SHP77 treated with DMSO at 0.1 percent for 48 hours (cell line): ENCODE data around the gene SCAF8.
A peak's percentile ranks its signal among the peaks of the same experiment; 100 is the strongest.

ENCODE experiments used
- DNase-seq: peaks from one replicate; lab custom pipeline; 2025; lab: John Stamatoyannopoulos, UW

Gene SCAF8

DNA sequence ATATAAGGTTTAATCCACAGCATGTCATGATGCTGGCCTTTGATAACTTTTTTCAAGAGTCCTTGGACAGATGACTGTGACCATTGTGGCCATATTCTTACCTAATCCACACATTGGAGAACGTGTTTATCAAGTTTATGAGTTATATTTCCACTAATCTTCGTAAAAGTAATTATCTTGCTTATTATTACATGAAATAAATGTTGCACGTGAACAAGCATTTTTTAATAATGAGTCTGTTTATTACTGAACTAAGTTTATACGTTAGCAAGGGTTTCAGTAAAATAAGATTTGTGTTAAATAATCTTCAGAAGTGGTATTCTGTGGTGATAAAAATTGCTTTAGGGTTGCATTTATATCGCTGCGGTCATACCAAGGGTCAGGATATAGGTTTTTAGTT lies 107.1 kb downstream of the SCAF8 start:
- DNase-seq, result no peak

DNA sequence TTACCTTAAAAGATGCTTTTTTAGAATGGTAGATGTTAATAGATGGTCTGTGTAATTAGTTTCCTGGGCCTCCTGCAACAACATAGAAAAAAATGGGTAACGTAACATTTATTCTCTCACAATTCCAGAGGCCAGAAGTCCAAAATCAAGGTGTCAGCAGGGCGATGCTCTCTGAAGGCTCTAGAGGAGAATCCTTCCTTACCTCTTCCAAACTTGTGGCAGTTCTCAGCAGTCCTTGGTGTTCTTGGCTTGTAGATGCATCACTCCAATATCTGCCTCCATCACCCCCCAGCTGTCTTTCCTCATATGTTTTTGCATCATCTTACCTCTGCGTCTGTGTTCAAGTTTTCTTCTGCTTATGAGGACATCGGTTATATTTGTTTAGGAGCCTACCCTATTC lies 107.9 kb downstream of the SCAF8 start:
- DNase-seq, result no peak

- no peak for DNase-seq
These were observed 109.6 kb downstream of the SCAF8 start for GRCh38 chr6:154842833-154843232.

DNA sequence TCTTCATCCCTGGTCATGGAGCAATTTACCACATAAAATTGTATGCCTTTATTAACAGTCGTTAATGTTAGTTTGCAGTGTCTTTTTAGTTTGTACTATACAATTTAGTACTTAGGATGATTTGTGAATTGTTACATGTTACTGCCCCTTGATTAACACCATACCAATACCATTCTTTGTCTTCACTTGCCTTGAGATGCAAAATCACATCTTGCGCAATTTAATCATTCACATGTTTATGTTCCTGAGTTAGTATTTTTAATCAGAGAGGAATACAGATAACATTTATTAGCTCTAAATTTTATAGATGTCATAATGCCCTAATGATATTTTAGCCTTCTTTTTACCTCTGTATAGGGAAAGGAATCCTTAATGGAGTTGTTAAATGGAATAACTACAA lies 114.1 kb downstream of the SCAF8 start:
- no peak for DNase-seq

DNA sequence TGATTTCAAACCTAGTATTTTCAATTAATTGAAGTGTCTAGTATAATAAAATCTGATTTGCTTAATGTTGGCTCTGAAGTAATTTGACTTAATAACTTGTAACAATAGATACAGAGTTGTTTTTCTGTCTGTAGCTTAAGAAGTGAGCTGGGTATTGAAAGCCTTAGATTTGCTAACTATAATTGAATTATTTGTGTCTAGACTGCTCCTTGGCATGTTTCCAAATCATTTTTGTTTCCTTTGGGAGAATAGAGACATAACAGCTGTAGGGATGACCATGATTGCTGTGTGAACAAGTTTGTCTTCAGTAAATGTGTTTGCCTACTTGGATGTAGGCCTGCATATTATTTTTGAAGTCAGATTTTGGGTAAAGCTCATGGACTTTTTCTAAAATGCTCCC lies 115.4 kb downstream of the SCAF8 start:
- DNase-seq, result no peak

DNA sequence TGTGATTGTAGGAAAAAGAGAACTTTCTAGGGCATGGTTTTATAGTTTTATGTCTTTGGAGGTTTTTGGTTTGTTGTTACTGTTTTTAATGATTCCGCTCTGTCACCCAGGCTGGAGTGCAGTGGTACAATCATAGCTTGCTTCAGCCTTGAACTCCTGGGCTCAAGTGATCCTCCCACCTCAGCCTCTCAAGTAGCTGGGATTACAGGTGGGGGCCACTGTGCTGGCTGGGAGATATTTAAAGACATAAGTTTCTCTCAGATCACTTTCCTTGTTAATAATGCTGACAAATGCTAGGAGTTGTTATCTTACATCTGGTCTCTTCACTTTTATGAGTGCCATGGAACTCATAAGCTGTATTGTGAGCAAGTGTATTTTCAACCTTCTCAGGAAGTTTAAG lies 116.3 kb downstream of the SCAF8 start:
- DNase-seq, result no peak

GRCh38 chr6:154852687-154853086 lies 119.5 kb downstream of the SCAF8 start:
- no peak for DNase-seq

- no peak for DNase-seq
These were observed 124.3 kb downstream of the SCAF8 start for GRCh38 chr6:154857529-154857928.

DNA sequence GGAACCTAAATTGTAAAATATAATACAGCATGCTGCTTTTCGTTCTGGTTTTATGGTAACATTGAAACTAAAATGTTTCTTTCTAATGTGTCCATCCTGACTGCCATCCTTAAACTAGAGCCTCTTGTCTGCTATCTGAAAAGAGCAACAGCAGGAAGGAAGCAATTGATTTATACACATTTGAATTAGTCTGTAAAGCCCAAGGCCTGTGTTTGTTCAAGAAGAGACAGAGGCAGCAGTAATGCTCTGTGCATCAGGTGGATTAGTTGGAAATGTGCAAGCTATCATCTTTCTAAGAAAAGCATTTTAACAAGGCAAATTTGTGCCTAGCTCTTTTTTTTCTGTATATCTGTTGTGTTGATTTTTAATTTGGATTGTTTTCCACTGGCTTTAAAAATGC lies 128.6 kb downstream of the SCAF8 start:
- DNase-seq, result no peak

- DNase-seq, result no peak
These were observed 129.3 kb downstream of the SCAF8 start for GRCh38 chr6:154862536-154862935.

DNA sequence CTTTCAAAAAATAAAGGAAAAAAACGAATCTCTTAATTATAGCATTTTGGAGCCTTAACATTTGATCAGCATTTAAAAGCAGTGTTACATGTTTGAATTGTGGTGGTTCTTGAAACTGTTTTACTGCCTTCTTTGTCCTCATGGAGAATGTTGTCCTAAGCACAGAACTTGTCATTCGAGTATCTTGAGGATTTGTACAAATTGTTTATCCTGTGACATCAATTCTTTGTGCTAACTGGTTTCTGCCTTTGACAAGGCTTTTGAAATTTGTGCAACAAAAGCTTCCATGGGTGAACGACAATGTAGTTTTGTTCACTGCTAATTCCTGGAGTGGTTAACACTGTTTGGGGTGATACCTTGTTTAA lies 130.8 kb downstream of the SCAF8 start:
- DNase-seq, result no peak

DNA sequence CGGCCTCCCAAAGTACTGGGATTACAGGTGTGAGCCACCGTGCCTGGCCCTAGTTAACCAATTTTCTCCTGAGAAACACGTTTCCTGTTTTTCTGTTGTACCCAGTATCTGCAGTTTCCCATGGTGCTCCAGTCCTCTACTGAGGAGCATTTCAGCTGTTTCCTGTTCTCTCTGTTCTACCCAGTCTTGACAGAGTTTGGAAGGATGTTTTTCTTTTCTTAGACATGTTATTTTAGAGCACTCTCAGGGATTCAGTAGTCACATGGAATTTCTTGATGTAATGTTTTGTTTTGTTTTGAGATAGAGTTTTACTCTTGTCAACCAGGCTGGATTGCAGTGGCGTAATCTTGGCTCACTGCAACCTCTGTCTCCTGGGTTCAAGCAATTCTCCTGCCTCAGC lies 132.1 kb downstream of the SCAF8 start:
- no peak for DNase-seq

DNA sequence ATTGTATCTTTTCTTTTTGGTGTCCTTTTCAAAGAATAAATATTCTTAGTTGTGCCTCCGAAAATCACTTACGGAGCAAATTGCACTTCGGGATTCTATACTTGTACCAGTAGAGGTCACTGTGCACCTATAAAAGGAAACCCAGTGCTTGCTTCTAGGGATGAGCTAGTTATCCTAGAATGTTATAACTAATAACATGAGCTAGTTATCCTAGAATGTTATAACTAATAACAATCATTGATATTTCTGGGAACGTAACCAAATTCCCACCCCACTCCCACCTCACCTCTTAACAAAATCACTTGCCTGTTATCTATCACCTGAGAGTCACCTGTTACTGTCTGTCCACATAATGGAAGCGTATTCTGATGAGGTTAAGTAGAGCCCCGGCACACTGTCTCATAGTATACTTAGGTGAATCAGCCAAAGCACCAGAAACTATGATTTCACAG lies 135.0 kb downstream of the SCAF8 start:
- peak; percentile 18 for DNase-seq

DNA sequence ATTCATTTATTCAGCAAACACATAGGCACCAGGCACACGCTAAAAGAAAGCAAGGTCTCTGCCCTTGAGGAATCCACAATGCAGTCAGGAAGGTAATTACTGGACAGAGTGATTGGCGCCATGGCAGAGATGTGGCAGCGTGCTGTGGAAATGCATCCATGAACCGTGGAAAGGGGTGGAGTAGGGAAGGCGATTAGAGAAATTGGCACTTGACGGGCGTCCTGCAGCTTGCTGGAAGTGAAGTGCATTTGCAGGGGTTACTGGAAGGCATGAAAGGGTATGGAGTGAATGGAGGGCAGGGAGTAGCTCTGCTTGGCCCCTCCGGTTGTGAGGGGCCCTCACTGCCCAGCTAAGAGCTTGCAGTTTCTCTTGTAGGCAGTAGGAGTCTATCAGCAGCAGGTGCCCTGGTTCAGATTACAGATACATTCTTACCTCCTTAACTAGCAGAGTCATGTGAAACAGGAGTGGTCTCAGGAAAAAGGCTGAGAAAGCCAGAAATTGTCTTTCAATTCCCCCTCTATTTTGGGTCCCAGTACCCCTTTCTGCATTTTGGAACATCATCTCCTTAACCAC lies 139.4 kb downstream of the SCAF8 start:
- no peak for DNase-seq

DNA sequence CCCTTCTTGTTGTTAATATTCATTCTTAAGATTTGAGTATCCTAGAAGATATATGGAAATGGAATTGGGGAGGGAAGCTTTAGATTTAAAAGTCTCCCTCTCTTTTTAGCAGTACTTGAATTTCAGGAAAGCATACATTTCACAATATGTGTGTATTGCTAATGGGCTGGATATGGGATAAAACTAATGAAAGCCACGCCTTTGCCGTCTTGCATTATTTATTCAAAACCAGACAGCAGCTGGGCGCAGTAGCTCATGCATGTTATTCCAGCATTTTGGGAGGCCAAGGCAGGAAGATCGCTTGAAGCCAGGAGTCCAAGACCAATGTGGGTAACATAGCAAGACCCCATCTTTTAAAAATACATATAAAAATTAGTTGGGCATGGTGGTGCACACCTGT lies 140.3 kb downstream of the SCAF8 start:
- no peak for DNase-seq

DNA sequence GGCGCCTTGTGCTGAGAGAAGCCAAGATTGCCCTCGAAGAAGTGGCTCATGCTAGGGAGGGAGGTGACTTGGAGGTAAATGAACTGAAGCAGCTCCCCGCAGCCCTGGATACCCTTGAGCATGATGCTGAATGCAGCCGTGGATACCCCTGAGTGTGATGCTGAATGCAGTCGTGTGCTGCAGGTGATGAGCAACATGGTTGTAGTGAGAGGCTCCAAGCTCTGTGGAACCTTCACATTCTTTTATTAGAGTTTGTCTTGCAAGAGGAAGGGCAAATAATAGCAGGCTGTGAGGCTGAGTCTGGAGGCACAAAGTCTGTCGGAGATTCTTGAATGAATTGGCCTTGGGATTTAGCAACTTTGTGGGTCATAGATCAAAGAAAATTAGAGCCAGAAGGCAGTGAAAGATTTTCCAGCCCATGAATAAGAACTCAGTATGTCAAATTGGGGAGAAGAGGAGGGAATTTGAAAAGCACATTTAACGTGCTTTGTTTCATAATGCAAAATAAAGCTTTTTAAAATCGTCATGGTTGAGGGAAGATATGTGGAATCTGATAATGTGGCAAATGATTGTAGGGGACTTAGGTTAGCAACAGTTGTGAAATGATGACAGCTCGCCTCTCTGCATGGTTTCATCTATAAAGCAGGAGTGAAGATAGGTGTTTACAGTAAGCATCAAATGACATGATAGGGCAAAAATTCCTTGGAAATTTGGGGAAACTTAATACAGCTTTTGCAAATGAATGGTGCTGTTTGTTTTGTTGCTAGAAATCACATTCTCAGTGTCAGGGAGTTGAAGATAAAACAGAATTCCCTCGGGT lies 141.8 kb downstream of the SCAF8 start:
- no peak for DNase-seq

DNA sequence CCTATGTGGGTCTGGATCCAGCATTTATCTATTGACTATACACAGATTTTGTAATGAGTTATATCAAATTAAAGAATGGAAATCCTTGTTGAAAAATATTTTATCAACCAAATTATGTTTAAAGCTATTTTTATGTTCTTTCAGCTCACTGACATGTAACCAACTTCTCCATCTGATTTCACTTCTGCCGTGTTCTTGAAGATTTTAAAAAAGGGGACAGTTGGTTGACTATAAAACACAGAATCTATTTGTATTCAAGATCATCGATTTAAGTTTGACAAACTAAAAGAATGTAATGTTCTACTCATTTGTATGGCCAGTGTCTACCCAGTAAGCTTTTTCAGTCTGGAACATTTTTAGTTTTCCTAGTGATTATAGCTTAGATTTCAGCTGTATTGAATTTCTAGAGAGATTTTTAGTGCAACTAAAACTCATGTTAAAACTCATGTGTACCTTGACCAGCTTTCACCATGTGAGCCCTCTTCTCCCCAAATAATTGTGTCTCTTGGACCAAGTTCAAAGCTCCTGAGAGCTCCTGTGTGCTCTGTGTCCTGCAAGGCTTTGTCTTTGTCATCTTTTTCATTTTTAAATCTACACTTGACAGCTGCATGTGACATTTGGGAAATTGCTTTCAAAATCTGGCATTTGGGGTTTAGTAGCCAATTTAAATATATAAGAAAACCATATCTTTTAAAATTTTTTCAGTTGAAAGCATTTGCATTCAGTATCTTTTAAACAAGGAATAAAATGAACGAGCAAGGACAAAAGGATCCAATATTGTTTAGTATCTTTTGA lies 143.5 kb downstream of the SCAF8 start:
- no peak for DNase-seq

DNA sequence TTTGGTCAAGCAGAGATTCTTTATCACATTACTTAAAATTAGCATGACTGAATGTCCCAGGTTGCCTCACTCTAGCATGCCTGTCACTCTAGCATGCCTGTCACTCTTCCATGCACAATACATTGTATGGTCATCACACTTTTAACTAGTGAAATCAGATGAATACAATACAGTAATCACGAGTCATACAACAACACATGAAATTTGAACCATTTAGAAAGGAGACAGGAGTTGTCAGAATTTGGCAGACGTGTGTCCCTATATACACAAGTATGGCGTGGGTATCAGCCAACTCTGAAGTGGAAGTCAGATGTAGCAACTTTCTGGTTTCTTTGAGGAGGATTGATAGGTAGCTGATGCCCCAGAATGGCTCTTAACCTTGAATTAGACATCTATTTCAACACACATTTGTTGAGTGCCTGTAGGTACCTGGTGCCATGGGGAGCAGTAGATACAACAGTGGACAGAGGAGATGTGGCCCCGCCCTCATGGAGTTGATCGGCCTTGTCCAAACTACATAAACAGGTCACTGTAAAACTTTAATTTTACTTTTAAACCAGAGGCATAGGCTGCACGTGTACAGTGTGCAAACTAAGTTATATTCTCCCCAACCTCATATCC lies 145.8 kb downstream of the SCAF8 start:
- DNase-seq, result no peak

GRCh38 chr6:154882107-154882506 lies 148.9 kb downstream of the SCAF8 start:
- no peak for DNase-seq
